Activated CD4-positive, alpha-beta T cell treated with anti-CD3 and anti-CD28 coated beads, Interleukin-2, amount 10 ng/mL, durations not matched to agents 7 days and 5 days (primary cell): ENCODE data around the gene RBFOX2. TPM values are rescaled to one million over a fixed set of nuclear protein-coding genes. Genes with fewer than 3 reads are reported as not detected.

Experiments used
- CTCF ChIA-PET: fragments of 350-600 bp; sonication (Branson Sonifier 250); formaldehyde crosslinking; loops from one replicate; lab custom pipeline; 2021; ENCODE audit warnings: antibody characterized with exemption; lab: Charles Lee
- POLR2A ChIA-PET: fragments of 350-600 bp; sonication (Branson Sonifier 250); formaldehyde crosslinking; loops from one replicate; lab custom pipeline; 2021; ENCODE audit warnings: antibody characterized with exemption; lab: Charles Lee
- DNase-seq: peaks from one replicate; pipeline ENCODE4 v3.0.0-alpha.2; 2020
- H3K27ac Mint-ChIP-seq: one replicate; pipeline ENCODE4 v1.8.0; 2021; ENCODE audit warnings: mild to moderate bottlenecking, moderate library complexity, mixed read lengths
- H3K27me3 Mint-ChIP-seq: one replicate; pipeline ENCODE4 v1.8.0; 2021; ENCODE audit warnings: mixed read lengths
- H3K36me3 Mint-ChIP-seq: one replicate; pipeline ENCODE4 v1.8.0; 2021; ENCODE audit warnings: low read depth, mixed read lengths
- H3K4me1 Mint-ChIP-seq: one replicate; pipeline ENCODE4 v1.8.0; 2021; ENCODE audit warnings: mixed read lengths
- H3K4me3 Mint-ChIP-seq: one replicate; pipeline ENCODE4 v1.8.0; 2021; ENCODE audit warnings: mild to moderate bottlenecking, moderate library complexity, mixed read lengths
- H3K9me3 Mint-ChIP-seq: one replicate; pipeline ENCODE4 v1.8.0; 2021; ENCODE audit warnings: mixed read lengths
- total RNA-seq, 2 experiments: library from RNA; stranded (reverse); gene quantifications; one replicate each; pipeline ENCODE4 v1.2.3, GENCODE V29; 2021

The RBFOX2 gene
- total RNA-seq, 2 experiments from 2014 or later, result 0.77 to 0.99 TPM

DNA sequence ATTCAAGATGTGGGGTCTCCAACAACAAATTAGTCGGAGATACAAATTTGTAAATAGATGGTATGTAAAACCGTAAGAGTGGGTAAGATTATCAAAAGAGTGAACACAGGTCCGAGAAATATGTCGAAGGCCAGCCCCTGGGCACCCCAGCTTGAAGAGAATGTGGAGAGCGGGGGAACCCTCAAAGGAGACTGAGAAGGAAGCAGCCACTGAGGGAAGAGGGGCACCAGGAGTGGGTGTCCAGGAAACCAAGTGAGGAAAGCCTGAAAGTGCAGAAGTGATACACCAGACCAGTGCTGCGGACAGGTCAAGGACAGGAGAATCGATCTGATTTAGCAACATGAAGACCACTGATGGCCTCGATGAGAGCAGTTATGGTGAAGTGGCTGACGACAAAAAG, 296.5 kb downstream of the RBFOX2 start:
- POLR2A ChIA-PET, result no interaction called here
- Mint-ChIP-seq H3K36me3 (no peaks in the 10 kb centered on the region), H3K9me3 (no peaks in the 10 kb centered on the region), H3K4me1 (no peaks in the 10 kb centered on the region), H3K27me3 (no peaks in the 10 kb centered on the region), H3K27ac (no peak overlapping the region), H3K4me3 (no peak overlapping the region)
- CTCF ChIA-PET, result no interaction called here
- DNase-seq, result no peak

DNA sequence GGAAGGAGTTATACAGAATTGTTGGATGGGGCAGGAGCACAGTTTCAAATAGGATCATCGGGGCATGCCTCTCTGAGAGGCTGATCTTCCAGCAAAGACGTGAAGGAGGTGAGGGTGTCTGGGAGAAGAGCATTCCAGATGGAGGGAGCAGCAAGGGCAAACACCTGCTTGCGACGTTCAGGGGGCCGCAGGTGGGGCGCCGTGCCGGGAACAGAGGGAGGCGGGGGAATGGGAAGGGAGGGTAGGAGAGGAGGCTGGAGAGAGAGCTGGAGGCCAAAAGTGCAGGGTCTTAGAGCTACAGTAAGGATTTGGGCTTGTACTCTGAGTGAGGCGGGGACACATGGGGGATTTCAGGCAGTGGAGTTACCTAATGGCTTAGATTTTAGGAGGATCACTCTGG, 297.3 kb downstream of the RBFOX2 start:
- H3K4me1 Mint-ChIP-seq, result no peaks in the 10 kb centered on the region
- CTCF ChIA-PET, result no interaction called here
- no peaks in the 10 kb centered on the region for H3K9me3 Mint-ChIP-seq
- H3K36me3 Mint-ChIP-seq, result no peaks in the 10 kb centered on the region
- no peak overlapping the region for H3K27ac Mint-ChIP-seq
- no peak for DNase-seq
- H3K4me3 Mint-ChIP-seq, result no peak overlapping the region
- POLR2A ChIA-PET, result no interaction called here
- no peaks in the 10 kb centered on the region for H3K27me3 Mint-ChIP-seq

DNA sequence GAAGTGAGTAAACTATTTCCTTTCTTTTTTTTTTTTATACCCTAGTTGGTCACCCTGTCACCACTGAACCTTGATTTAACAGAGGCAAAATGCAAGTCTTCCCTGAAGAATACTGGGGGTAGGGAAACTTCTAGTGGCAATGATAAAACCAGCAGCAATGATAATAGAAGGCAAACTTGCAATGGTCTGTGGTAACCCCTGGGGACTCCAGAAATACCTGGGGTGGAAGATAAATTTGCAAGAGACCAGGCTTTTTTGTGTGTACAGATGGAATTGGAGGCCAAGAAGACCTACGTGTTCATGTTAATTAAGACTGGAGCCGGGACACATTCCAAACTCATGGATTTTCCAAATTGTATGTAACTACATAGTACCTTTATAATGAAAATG, 299.3 kb downstream of the RBFOX2 start:
- Mint-ChIP-seq H3K36me3 (no peaks in the 10 kb centered on the region), H3K27me3 (no peaks in the 10 kb centered on the region), H3K9me3 (no peaks in the 10 kb centered on the region), H3K27ac (no peak overlapping the region), H3K4me3 (no peak overlapping the region), H3K4me1 (no peaks in the 10 kb centered on the region)
- POLR2A ChIA-PET, result no interaction called here
- DNase-seq, result no peak
- CTCF ChIA-PET, result no interaction called here

DNA sequence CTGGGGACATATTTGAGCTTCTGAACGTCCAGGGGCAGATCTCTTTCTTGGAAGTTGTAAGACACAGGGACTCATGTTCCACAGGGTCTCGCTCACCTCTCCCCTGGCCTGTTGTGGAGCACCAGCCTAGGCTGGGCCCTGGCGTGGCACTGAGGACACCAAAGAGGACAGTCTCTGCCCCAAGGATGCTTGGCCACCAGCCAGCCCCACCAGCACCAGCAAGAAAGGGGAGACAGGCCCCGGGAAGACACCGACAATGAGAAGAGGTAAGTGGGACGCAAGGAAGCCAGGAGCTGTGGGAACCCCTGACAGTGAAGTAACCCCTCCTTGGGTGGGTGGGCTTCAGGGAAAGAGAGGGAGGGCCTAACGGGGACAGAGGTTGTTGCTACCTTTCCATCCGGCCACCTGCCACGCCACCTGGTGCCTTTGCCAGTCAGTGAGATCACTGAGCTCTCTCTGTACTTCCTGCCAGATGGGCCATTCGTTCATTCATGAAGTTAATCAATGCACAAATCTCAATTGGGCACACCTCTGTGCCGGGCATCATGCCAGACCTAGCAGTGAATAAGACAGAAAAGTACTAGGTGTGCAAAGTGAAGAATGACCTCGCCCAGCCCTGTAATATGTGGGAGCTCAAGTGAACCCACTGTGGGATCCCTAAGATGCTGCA, 299.9 kb downstream of the RBFOX2 start:
- CTCF ChIA-PET, result no interaction called here
- H3K27ac Mint-ChIP-seq, result no peak overlapping the region
- POLR2A ChIA-PET, result no interaction called here
- no peaks in the 10 kb centered on the region for H3K4me1 Mint-ChIP-seq
- no peak for DNase-seq
- no peaks in the 10 kb centered on the region for H3K27me3 Mint-ChIP-seq
- no peaks in the 10 kb centered on the region for H3K36me3 Mint-ChIP-seq
- no peak overlapping the region for H3K4me3 Mint-ChIP-seq
- no peaks in the 10 kb centered on the region for H3K9me3 Mint-ChIP-seq

DNA sequence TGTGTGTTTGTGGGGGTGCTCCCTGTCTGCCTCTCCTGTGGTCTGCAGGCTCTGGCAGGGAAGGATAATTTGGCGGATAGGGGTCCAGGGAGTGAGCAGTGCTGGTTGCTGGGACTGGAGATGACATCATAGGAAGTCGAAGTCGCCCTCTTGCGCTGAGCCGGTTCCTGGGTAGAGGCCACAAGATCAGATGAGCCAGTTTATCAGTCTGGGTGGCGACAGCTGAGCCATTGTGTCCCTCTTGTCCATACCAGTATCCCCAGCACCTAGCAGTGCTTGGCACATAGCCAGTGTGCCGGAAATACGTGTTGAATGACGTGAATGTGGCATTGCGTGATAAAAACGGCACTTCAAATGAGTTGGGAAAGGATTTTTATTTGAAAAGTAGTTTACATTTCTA, 301.2 kb downstream of the RBFOX2 start:
- ChIA-PET CTCF (no interaction called here), POLR2A (no interaction called here)
- Mint-ChIP-seq H3K9me3 (no peaks in the 10 kb centered on the region), H3K4me3 (no peak overlapping the region), H3K36me3 (no peaks in the 10 kb centered on the region), H3K4me1 (no peaks in the 10 kb centered on the region), H3K27ac (no peak overlapping the region), H3K27me3 (no peaks in the 10 kb centered on the region)
- DNase-seq, result no peak

DNA sequence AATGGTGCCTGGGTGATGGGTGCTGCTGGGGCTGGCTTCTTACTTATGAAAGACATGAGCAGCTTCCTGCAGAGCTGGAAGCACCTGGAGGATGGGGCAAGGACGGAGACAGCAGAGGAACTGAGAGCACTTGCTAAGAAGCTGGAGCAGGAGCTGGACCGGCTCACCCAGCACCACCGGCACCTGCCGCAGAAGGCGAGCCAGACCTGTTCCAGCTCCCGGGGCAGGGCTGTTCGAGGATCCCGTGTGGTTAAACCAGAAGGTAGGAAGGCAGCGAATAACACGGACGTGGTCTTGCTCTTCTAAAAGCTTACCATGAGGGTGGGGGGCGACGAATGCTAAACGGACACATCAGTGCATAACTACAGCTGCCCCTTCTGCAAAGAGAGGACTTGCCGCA, 301.7 kb downstream of the RBFOX2 start:
- no peaks in the 10 kb centered on the region for H3K9me3 Mint-ChIP-seq
- no peaks in the 10 kb centered on the region for H3K36me3 Mint-ChIP-seq
- POLR2A ChIA-PET, result no interaction called here
- no peak for DNase-seq
- no peaks in the 10 kb centered on the region for H3K27me3 Mint-ChIP-seq
- H3K4me3 Mint-ChIP-seq, result no peak overlapping the region
- no peak overlapping the region for H3K27ac Mint-ChIP-seq
- no peaks in the 10 kb centered on the region for H3K4me1 Mint-ChIP-seq
- CTCF ChIA-PET, result no interaction called here

DNA sequence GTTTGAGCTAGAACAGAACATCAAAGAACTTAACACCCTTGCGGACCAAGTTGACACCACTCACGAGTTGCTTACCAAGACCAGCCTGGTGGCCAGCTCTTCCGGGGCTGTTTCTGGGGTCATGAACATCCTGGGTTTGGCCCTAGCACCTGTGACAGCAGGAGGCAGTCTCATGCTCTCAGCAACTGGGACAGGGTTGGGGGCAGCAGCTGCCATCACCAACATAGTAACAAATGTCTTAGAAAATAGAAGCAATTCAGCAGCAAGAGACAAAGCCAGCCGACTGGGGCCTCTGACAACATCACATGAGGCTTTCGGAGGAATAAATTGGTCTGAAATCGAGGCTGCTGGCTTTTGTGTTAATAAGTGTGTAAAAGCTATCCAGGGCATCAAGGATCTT, 302.2 kb downstream of the RBFOX2 start:
- no peaks in the 10 kb centered on the region for H3K27me3 Mint-ChIP-seq
- no peak for DNase-seq
- POLR2A ChIA-PET, result no interaction called here
- no peaks in the 10 kb centered on the region for H3K9me3 Mint-ChIP-seq
- no peaks in the 10 kb centered on the region for H3K4me1 Mint-ChIP-seq
- no peak overlapping the region for H3K4me3 Mint-ChIP-seq
- CTCF ChIA-PET, result no interaction called here
- H3K27ac Mint-ChIP-seq, result no peak overlapping the region
- H3K36me3 Mint-ChIP-seq, result no peaks in the 10 kb centered on the region

DNA sequence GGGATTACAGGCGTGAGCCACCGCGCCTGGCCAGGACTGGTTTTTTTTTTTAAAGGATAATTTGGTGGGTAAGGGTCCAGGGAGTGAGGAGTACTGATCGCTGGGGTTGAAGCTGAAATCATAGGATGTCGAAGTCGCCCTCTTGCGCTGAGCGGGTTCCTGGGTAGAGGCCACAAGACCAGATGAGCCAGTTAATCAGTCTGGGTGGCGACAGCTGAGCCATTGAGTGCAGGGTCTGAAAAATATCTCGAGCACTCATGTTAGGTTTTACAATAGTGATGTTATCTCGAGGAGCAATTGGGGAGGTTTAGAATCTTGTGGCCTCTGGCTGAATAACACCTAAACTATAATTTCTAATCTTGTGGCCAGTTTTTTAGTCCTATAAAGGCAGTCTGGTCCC, 303.1 kb downstream of the RBFOX2 start:
- Mint-ChIP-seq H3K4me1 (no peaks in the 10 kb centered on the region), H3K4me3 (no peak overlapping the region), H3K9me3 (no peaks in the 10 kb centered on the region), H3K27ac (no peak overlapping the region), H3K27me3 (no peaks in the 10 kb centered on the region), H3K36me3 (no peaks in the 10 kb centered on the region)
- ChIA-PET POLR2A (no interaction called here), CTCF (interaction anchor here (0.6 to 0.9 kb wide), 2 partner anchors 367 to 404 kb away, joined by 3 read pairs; no protein-coding TSS in a partner anchor)
- no peak for DNase-seq

DNA sequence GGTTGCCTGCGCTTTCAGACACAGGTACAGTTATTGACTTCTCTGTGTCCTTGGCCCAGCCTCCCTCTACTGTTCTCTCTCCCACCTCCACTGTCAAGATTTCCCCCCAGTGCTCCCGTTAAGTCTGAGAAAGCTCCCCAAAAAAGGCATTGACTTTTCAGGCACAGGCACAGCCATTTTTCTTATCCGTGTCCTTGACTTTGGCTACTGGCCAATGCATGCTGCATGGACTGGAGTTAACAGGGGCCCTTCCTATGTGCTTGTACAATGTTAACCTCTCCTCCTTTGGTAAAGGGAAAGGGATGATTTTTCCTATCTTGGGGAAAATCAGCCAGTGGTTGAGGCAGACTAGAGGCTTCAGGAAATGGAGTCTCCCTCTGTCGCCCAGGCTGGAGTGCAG, 306.7 kb downstream of the RBFOX2 start:
- Mint-ChIP-seq H3K4me3 (no peak overlapping the region), H3K9me3 (no peaks in the 10 kb centered on the region), H3K4me1 (no peaks in the 10 kb centered on the region), H3K27ac (no peak overlapping the region), H3K27me3 (no peaks in the 10 kb centered on the region), H3K36me3 (no peaks in the 10 kb centered on the region)
- ChIA-PET POLR2A (no interaction called here), CTCF (no interaction called here)
- no peak for DNase-seq

DNA sequence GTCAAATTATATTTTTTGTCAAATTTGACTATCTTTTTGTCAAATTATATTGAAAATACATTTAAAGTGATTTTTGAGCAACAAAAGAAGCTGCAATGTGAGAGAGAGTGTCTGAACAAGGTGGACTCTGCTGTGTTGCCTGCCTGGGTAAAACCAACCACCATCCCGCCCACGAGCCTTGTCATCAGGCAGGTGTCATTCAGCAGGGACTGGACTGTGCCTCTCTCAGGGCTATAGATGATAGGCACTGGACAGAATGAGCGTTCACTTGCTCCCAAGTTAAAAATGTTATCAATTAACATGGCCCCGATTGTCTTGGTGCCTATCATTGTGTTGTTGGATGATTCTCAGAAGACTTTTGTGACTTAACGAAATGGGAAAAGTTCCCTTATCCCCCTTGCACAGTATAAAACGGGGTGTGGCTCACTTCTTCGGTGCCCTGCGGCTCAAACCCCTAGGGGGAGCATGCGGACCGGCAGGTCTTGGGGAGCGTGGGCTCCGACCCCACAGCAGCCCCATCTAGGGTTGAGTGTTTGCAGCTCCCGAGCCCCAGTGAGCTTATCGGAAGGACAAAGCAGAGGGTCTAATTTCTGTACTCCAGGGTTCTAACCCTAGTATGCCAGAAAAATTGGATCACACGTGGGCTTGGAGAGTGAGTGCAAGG, 309.3 kb downstream of the RBFOX2 start:
- no peaks in the 10 kb centered on the region for H3K4me1 Mint-ChIP-seq
- no peaks in the 10 kb centered on the region for H3K27me3 Mint-ChIP-seq
- no peak overlapping the region for H3K27ac Mint-ChIP-seq
- H3K4me3 Mint-ChIP-seq, result no peak overlapping the region
- ChIA-PET CTCF (no interaction called here), POLR2A (no interaction called here)
- no peaks in the 10 kb centered on the region for H3K36me3 Mint-ChIP-seq
- H3K9me3 Mint-ChIP-seq, result no peaks in the 10 kb centered on the region
- no peak for DNase-seq

DNA sequence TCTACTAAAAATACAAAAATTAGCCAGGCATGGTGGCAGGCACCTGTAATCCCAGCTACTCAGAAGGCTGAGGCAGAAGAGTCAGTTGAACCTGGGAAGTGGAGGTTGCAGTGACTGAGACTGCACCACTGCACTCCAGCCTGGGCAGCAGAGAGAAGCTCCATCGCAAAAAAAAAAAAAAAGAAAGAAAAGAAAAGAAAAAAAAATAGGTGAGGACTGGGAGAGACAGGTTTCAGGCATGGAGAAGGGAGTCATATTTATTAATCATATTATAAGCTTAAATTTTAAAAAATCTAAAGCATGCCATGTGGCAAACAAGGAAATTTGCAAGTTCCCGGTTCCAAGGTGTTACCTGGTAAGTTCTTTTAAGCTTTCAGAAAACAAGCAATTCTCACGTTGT, 311.1 kb downstream of the RBFOX2 start, which contains the start of gene APOL5:
TSS of gene APOL5 (plus strand) at position 301 of the 400 bp plus-strand sequence. CDS start at position 301, 0 bp downstream.
- ChIA-PET POLR2A (no interaction called here), CTCF (interaction anchor here (0.5 kb wide), 1 partner anchor 393 kb away, joined by 5 read pairs; no protein-coding TSS in a partner anchor)
- H3K27me3 Mint-ChIP-seq, result peaks cover 5% of the 10 kb centered on the region
- no peak for DNase-seq
- H3K9me3 Mint-ChIP-seq, result peaks cover 4% of the 10 kb centered on the region
- no peak within 1 kb of the TSS for H3K4me3 Mint-ChIP-seq
- no peaks in the 10 kb centered on the region for H3K4me1 Mint-ChIP-seq
- H3K27ac Mint-ChIP-seq, result no peak within 1 kb of the TSS
- H3K36me3 Mint-ChIP-seq, result no peaks in the 10 kb centered on the region

DNA sequence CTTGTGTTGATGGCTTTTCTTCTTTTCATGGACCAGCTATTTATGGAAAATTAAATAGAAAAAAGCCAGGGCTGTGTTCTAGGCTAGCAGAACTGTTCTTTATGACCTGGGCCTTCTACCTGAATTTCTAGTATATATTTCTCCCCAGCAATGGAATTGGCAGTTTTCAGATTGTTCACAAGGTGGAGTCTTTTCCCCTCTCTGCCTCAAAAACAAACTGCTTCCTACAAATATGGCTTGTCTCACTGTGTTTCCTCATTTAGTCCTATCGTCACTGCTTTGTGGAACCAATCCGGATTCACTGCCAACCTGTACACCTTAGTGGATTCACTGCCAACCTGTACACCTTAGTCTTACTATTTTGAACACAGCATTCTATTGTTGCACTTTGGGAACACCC, 316.0 kb downstream of the RBFOX2 start:
- no peak for DNase-seq
- Mint-ChIP-seq H3K27me3 (peaks cover 7% of the 10 kb centered on the region), H3K4me3 (no peak overlapping the region), H3K27ac (no peak overlapping the region), H3K4me1 (no peaks in the 10 kb centered on the region), H3K9me3 (peaks cover 4% of the 10 kb centered on the region), H3K36me3 (no peaks in the 10 kb centered on the region)
- ChIA-PET CTCF (no interaction called here), POLR2A (no interaction called here)

DNA sequence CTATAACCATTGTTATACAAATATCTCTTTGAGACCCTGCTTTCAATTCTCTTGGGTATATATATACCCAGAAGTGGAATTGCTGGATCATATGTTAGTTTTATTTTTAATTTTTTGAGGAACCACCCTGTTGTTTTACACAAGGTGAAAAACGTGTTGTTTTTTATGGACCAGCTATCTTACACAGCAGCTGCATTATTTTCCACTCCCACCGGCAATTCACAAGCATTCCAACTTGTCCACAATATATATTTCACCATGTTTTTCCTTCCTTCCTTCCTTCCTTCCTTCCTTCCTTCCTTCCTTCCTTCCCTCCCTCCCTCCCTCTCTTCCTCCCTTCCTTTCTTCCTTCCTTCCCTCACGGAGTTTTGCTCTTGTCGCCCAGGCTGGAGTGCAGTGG, 317.3 kb downstream of the RBFOX2 start:
- H3K36me3 Mint-ChIP-seq, result no peaks in the 10 kb centered on the region
- ChIA-PET CTCF (no interaction called here), POLR2A (no interaction called here)
- no peak overlapping the region for H3K4me3 Mint-ChIP-seq
- H3K27ac Mint-ChIP-seq, result no peak overlapping the region
- DNase-seq, result no peak
- H3K27me3 Mint-ChIP-seq, result peaks cover 7% of the 10 kb centered on the region
- no peaks in the 10 kb centered on the region for H3K4me1 Mint-ChIP-seq
- H3K9me3 Mint-ChIP-seq, result peaks cover 4% of the 10 kb centered on the region

DNA sequence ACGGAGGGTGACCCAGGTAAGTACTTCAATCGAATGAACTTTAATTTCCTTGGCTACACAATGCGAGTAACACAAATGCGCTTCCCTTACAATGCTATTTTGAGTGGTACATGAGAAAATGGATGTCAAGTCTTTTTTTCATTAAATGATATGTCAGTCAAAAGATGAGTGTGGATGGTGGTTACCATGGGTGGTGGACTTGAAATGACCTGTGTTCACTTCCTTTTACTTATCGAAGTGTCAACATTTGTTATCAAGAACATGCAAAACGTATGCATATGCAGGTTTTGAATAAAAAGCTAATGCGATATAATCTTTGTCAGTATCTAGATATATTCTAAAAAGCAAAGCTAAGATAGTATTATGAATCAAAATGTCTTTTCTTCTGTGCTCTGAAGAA, 319.7 kb downstream of the RBFOX2 start:
- DNase-seq, result no peak
- H3K9me3 Mint-ChIP-seq, result peaks cover 4% of the 10 kb centered on the region
- ChIA-PET CTCF (no interaction called here), POLR2A (no interaction called here)
- H3K4me1 Mint-ChIP-seq, result no peaks in the 10 kb centered on the region
- H3K27me3 Mint-ChIP-seq, result peaks cover 7% of the 10 kb centered on the region
- no peaks in the 10 kb centered on the region for H3K36me3 Mint-ChIP-seq
- H3K4me3 Mint-ChIP-seq, result no peak overlapping the region
- H3K27ac Mint-ChIP-seq, result no peak overlapping the region
